HG03103 (cell line): ENCODE results near the gene TNK2.

Experiments
- ATAC-seq: cut with Tn5 transposase; IDR thresholded peaks from one replicate; pipeline ENCODE4 v1.9.1; 2021; ENCODE audit warnings: low read depth; ENCODE audit not compliant: unreplicated experiment

Gene TNK2

GRCh38 chr3:195900436-195901355 is 7.7 kb downstream of the TNK2 start:
- peak; percentile 35 for ATAC-seq

DNA sequence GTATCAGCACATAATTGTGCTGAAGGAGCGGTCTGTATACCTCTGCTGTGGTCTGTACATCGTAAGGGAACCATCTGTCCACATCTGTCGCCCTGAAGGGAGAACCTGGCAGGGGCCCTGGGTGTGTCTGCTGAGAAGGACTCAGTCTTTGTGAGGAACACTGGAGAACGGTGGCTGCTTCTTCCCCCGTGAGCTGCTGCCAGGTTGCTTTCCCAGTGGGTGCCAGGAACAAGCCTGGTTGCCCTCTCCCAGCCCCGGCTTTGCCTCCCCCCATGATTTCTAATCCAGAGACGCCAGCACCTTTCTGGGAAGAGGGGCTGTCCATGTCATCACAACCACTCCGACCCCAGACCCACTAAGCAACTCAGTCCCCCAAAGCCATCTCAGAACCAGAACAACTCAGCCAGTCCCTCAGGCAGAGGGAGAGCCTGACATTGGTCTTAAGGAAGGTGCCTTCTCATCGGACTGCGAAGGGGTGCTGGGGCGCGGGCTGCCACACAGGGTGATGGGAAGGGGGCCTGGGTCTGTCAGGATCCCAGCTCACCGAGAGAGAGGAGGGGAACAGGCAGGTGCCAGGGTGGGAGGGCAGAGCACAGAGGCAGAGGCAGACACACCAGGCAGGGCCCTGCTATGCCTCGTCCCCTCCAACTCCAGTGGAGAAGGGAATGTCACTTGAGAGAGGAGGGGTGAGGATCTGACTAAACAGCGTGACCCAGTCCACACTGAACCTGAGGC is 8.5 kb downstream of the TNK2 start:
- no peak for ATAC-seq

DNA sequence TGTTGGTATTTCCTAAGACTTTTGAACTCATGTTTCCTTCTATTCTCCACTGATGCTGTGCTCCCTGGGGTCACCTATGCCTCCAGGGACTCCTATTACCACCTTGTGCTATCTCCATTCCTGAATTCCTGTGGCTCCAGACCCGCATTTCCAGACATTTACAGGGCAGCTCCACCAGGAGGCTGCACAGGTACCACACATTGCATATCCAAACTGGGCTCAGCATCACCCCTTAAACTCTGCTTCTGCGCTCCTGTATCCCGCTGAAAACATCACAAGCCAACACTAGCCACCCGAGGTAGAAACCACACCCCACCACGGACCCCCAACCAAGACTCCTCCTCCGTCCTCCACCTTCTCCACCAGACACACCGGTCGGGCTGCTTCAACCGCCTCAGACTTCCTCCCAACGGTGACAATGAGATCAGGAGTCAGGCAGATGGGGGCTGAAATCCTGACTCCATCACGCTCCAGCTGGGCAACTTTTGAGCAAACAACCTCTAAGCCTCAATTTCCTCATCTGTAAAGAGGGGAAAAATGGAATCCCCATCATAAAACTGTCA is 10.4 kb downstream of the TNK2 start:
- no peak for ATAC-seq

GRCh38 chr3:195897081-195897852 is 11.1 kb downstream of the TNK2 start:
- ATAC-seq: no peak

DNA sequence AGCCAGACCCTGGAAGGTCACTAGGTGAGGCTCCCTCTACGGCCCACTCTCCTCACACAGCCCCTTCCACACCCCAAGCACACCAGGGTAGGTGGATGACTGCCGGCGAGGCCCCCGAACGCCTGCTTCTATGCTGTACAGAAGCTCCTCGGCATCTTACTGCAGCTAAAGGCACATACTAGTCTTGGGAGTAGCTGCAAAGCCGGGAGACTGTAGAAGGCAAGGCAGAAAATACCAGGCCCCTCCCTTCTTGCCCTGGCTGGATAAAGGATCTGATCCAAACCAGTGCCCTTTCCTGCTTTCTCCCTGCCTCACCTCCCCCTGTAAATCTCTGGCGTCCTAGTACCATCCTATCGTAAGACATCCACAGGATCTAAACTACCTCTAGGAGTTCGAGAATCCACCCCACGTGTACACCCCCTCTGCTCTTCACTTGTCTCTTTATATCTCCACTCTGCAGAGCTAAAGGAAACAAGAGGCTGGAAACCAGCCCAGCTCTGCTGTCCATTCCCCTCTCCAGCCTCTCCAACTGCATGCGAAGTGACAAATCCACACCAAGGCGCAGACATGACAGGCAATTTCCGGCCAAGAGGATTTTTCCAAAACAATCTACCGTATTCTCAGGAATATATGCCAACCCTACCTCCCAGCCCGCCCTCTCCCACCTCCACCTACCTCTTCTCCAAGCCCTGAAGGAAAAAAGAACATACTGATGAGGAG is 11.8 kb downstream of the TNK2 start:
- no peak for ATAC-seq

DNA sequence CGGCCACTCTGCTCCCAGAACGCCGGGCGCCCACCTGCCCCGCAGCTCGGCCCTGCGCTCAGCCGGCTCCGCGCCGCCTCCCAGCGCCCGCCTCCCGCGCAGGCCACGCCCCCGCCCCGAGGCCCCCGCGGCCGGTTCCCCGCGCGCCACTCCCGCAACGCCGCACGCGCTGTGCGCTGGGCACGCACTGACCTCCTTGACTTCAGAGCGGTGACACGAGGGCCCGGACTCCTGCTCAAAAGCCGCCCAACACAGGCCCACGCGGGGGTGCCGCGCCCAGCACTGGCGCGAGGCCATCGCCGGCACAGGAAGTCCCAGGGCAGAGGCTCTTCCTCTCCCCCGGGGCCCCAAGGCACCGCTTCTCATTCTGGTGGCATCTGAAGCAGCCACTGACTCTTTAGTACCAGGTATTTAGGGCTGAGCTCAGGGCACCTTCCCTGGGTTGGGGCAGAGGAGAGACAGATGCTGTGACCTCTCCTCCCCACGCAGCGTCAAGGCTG is 12.4 kb downstream of the TNK2 start:
- ATAC-seq: no peak

GRCh38 chr3:195895078-195895860 is 13.1 kb downstream of the TNK2 start:
- ATAC-seq: peak; percentile 54

- ATAC-seq: no peak
These were observed 14.4 kb downstream of the TNK2 start for GRCh38 chr3:195893916-195894465.

- no peak for ATAC-seq
These were observed 14.8 kb downstream of the TNK2 start for GRCh38 chr3:195893516-195893915.

DNA sequence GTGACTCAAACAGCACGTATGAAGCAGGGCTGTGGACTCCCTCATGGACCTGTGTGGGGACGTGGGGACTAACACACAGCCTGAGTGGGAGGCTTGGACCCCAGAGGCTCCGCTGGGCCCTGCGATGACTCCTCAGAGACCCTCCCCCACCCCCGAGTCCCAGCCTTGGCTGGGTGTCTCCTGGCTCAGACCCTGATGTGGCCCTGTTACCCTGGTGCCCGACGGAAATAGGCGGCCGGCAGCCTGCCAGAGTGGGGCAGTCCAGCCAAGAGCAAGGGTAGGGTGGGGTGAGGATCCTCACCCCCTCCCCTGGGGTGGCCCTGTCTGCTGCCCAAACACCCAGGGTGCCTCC is 15.3 kb downstream of the TNK2 start:
- no peak for ATAC-seq

- no peak for ATAC-seq
These were observed 16.0 kb downstream of the TNK2 start for GRCh38 chr3:195892105-195893043.

DNA sequence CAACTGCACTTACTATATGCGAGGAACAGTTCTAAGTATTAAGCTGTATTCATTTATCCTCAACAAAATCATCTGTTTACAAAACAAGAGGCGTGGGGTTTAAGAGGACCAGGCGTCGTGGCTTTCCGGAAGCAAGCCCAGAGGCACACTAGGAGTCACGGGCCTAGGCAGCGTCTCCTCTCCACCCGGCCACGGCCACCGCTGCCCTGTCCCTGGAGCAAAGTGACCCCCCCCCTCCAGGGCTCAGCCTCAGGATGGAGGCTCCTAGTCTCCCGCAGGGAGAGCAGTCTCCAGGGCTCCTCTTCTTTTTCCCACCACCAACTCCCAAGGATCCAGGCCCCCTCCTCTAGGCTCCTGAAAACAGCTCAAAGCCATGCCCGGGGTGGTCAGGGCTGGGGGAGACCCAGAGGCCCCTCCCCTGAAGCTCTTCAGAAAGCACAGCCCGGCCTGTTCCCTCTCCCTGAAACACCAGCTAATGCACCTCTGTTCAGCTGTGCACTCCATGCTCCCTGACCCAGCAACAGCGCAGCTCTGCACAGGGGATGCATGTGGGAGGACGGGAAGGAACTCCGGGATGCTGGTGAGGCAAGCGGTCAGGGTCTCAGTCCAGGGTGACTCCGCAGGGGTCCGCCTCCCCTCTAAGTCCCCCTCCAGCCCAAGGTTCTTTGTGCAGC is 16.8 kb downstream of the TNK2 start:
- no peak for ATAC-seq

- ATAC-seq: no peak
These were observed 18.5 kb downstream of the TNK2 start for GRCh38 chr3:195889870-195890295.

GRCh38 chr3:195888981-195889869 is 19.1 kb downstream of the TNK2 start:
- ATAC-seq: no peak

- ATAC-seq: no peak
These were observed 20.0 kb downstream of the TNK2 start for GRCh38 chr3:195888311-195888761.

- no peak for ATAC-seq
These were observed 20.7 kb downstream of the TNK2 start for GRCh38 chr3:195887670-195888069.
